ENCODE data around the gene FPR3. TPM values are rescaled to one million over a fixed set of nuclear protein-coding genes. Genes with fewer than 3 reads are reported as not detected.

FPR3 gene
- total and polyA plus RNA-seq, 9 of the 15 experiments (the other 6 are each of a cell fraction or from before 2014, with no cell fraction given), result 0.08 to 0.51 (median 0.22) TPM; not detected in 1

- no peak for TF ChIP-seq ZBTB2 (IDR thresholded peaks at IDR 0.05)
- peak; percentile 95 for TF ChIP-seq MAFG (tag; conservative IDR thresholded peaks at IDR 0.05)
- no peak for TF ChIP-seq HMGXB4 (CRISPR knock-in tag; IDR thresholded peaks at IDR 0.05)
- no peak for TF ChIP-seq ADNP (tag; IDR thresholded peaks at IDR 0.05)
- TF ChIP-seq RFX5 (IDR thresholded peaks at IDR 0.05; ENCODE audit: low read depth, low read length), result no peak
- TF ChIP-seq CTBP1 (IDR thresholded peaks at IDR 0.05; ENCODE audit: borderline replicate concordance), result 0 out of 2 replicates have a peak, but pooled peaks have one; percentile 13
- TF ChIP-seq MAFK (IDR thresholded peaks at IDR 0.05; ENCODE audit: low read length), result peak; percentile 92
- TF ChIP-seq ZNF398 (CRISPR knock-in tag; IDR thresholded peaks at IDR 0.05), result no peak
- no peak for TF ChIP-seq POU5F1 (IDR thresholded peaks at IDR 0.05; ENCODE audit: borderline replicate concordance, low read depth, low read length, partially characterized antibody)
- TF ChIP-seq E4F1 (CRISPR knock-in tag; IDR thresholded peaks at IDR 0.05; ENCODE audit: borderline replicate concordance), result no peak
- TF ChIP-seq L3MBTL2 (IDR thresholded peaks at IDR 0.05), result no peak
- TF ChIP-seq JUNB (CRISPR knock-in tag; conservative IDR thresholded peaks at IDR 0.05), result no peak
These were observed 13.5 kb downstream of the FPR3 start (continued) for GRCh38 chr19:51808333-51808986.
